H1 (cell line): ENCODE results near the gene MAGT1. TPM values are rescaled to one million over a fixed set of nuclear protein-coding genes. Genes with fewer than 3 reads are reported as not detected.

Experiments
- CTCF ChIA-PET: fragments of 300-600 bp; sonication (Branson Sonifier 250); formaldehyde crosslinking; loops from one replicate; lab custom pipeline; 2021; ENCODE audit not compliant: partially characterized antibody; lab: Charles Lee
- POLR2A ChIA-PET: fragments of 300-600 bp; sonication (Branson Sonifier 250); formaldehyde crosslinking; loops from one replicate; lab custom pipeline; 2021; ENCODE audit warnings: inconsistent platforms; ENCODE audit not compliant: partially characterized antibody; lab: Charles Lee
- DNase-seq, 2 experiments: peaks; one replicate each; pipeline versions ENCODE4 v3.0.0 to v3.0.0-alpha.2; 2010 to 2022; ENCODE audit warnings: low spot score in 2 of 2, low read depth in 1 of 2, mixed read lengths in 1 of 2
- FAIRE-seq: peaks from 2 replicates; lab custom pipeline; 2011; peaks lifted over from hg19 to GRCh38; lab: Jason Lieb, UNC
- H2AFZ ChIP-seq: 2 replicates; pipeline ENCODE4 v1.8.1; 2012; ENCODE audit warnings: low read length, inconsistent platforms
- H2AK5ac ChIP-seq: 2 replicates; pipeline ENCODE4 v1.6.1; 2013; ENCODE audit warnings: low read depth, low read length
- H2BK120ac ChIP-seq: replicated peaks from 2 replicates; pipeline ENCODE3; 2013; ENCODE audit warnings: low read depth, low read length, inconsistent platforms
- H2BK12ac ChIP-seq: 2 replicates; pipeline ENCODE4 v1.6.1; 2013; ENCODE audit warnings: low read depth, low read length
- H2BK15ac ChIP-seq: 2 replicates; pipeline ENCODE4 v1.6.1; 2013; ENCODE audit warnings: low read length
- H2BK20ac ChIP-seq: 2 replicates; pipeline ENCODE4 v1.6.1; 2013; ENCODE audit warnings: low read length
- H2BK5ac ChIP-seq: 2 replicates; pipeline ENCODE4 v1.6.1; 2013; ENCODE audit warnings: low read depth, low read length
- H3K14ac ChIP-seq: 2 replicates; pipeline ENCODE4 v1.6.1; 2013; ENCODE audit warnings: inconsistent platforms; ENCODE audit not compliant: insufficient read length
- H3K18ac ChIP-seq: 2 replicates; pipeline ENCODE4 v1.6.1; 2013; ENCODE audit warnings: low read length; ENCODE audit errors: extremely low read depth
- H3K23ac ChIP-seq: 2 replicates; pipeline ENCODE4 v1.6.1; 2013; ENCODE audit warnings: inconsistent platforms; ENCODE audit not compliant: insufficient read length
- H3K23me2 ChIP-seq: 2 replicates; pipeline ENCODE4 v1.6.1; 2013; ENCODE audit warnings: low read depth, low read length
- H3K27ac ChIP-seq: 2 replicates; pipeline ENCODE4 v1.6.1; 2011; ENCODE audit warnings: low read depth, low read length, inconsistent platforms
- H3K27me3 ChIP-seq, 4 experiments: replicated peaks in 1 of 4; 1 replicate in 1 of 4; 2 replicates in 3 of 4; pipeline versions ENCODE4 v1.6.1 to v1.8.1; 2011 to 2013; ENCODE audit warnings: low read length in 3 of 4, mild to moderate bottlenecking in 3 of 4, inconsistent platforms in 2 of 4, mixed read lengths in 2 of 4, moderate library complexity in 1 of 4; ENCODE audit not compliant: control insufficient read depth in 3 of 4, insufficient read depth in 3 of 4; ENCODE audit errors: extremely low read depth in 1 of 4
- H3K36me3 ChIP-seq, 4 experiments: 2 replicates each; pipeline versions ENCODE4 v1.6.1 to v1.8.1; 2011 to 2013; ENCODE audit warnings: mild to moderate bottlenecking in 4 of 4, low read length in 3 of 4, moderate library complexity in 2 of 4, control low read depth in 1 of 4, inconsistent platforms in 1 of 4; ENCODE audit not compliant: insufficient read depth in 4 of 4, control insufficient read depth in 2 of 4
- H3K4ac ChIP-seq: replicated peaks from 2 replicates; pipeline ENCODE3; 2013; ENCODE audit warnings: low read length, low read depth, mixed read lengths, inconsistent platforms; ENCODE audit not compliant: insufficient read length
- H3K4me1 ChIP-seq, 4 experiments: replicated peaks in 1 of 4; 1 replicate in 1 of 4; 2 replicates in 3 of 4; pipeline versions ENCODE4 v1.6.1 to v1.8.1; 2011 to 2013; ENCODE audit warnings: low read length in 3 of 4, inconsistent platforms in 2 of 4, mixed read lengths in 1 of 4; ENCODE audit not compliant: insufficient read depth in 4 of 4, control insufficient read depth in 3 of 4
- H3K4me2 ChIP-seq, 2 experiments: 2 replicates each; pipeline versions ENCODE4 v1.6.1 to v1.8.1; 2011 to 2013; ENCODE audit warnings: low read depth in 2 of 2, low read length in 2 of 2, control low read depth in 1 of 2, inconsistent platforms in 1 of 2, mild to moderate bottlenecking in 1 of 2; ENCODE audit not compliant: insufficient read depth in 1 of 2
- H3K4me3 ChIP-seq, 4 experiments: fragments of 200-600, 300-600 bp in 1 of 4; sonication (generic), shearing (Covaris generic), sonication (Bioruptor Twin) in 1 of 4; 2 replicates each; pipeline versions ENCODE4 v1.5.1 to v1.8.1; 2011 to 2016; ENCODE audit warnings: low read length in 4 of 4, low read depth in 3 of 4, control low read depth in 2 of 4, inconsistent platforms in 2 of 4, mild to moderate bottlenecking in 2 of 4, mixed read lengths in 1 of 4, moderate library complexity in 1 of 4; ENCODE audit not compliant: insufficient read depth in 2 of 4; ENCODE audit errors: extremely low read depth in 1 of 4
- H3K56ac ChIP-seq: replicated peaks from 2 replicates; pipeline ENCODE3; 2013; ENCODE audit warnings: low read depth, mild to moderate bottlenecking, mixed read lengths, low read length, inconsistent platforms; ENCODE audit not compliant: insufficient read length
- H3K79me1 ChIP-seq: 2 replicates; pipeline ENCODE4 v1.6.1; 2013; ENCODE audit warnings: low read depth, low read length, control low read depth
- H3K79me2 ChIP-seq, 2 experiments: 2 replicates each; pipeline versions ENCODE4 v1.6.1 to v1.8.1; 2012 to 2013; ENCODE audit warnings: low read length in 2 of 2, mild to moderate bottlenecking in 2 of 2, inconsistent platforms in 1 of 2; ENCODE audit not compliant: insufficient read depth in 2 of 2, control insufficient read depth in 1 of 2
- H3K9ac ChIP-seq, 4 experiments: replicated peaks in 1 of 4; 1 replicate in 1 of 4; 2 replicates in 3 of 4; pipeline versions ENCODE4 v1.6.1 to v1.8.1; 2011 to 2013; ENCODE audit warnings: low read depth in 3 of 4, low read length in 3 of 4, control low read depth in 2 of 4, mild to moderate bottlenecking in 2 of 4, moderate library complexity in 2 of 4, inconsistent platforms in 1 of 4; ENCODE audit errors: extremely low read depth in 1 of 4
- H3K9me3 ChIP-seq, 2 experiments: 2 replicates each; pipeline versions ENCODE4 v1.6.1 to v1.8.1; 2012 to 2013; ENCODE audit warnings: mild to moderate bottlenecking in 2 of 2, moderate library complexity in 2 of 2, control low read depth in 1 of 2, inconsistent platforms in 1 of 2, low read depth in 1 of 2, low read length in 1 of 2, mixed read lengths in 1 of 2; ENCODE audit not compliant: insufficient read depth in 2 of 2
- H4K20me1 ChIP-seq, 2 experiments: replicated peaks in 1 of 2; 2 replicates each; pipeline versions ENCODE3 to v1.8.1; 2011 to 2013; ENCODE audit warnings: inconsistent platforms in 2 of 2, low read length in 2 of 2, mild to moderate bottlenecking in 1 of 2; ENCODE audit not compliant: insufficient read depth in 2 of 2, control insufficient read depth in 1 of 2
- H4K5ac ChIP-seq: 2 replicates; pipeline ENCODE4 v1.6.1; 2013; ENCODE audit warnings: low read length, low read depth, mixed read lengths, inconsistent platforms; ENCODE audit not compliant: insufficient read length
- H4K8ac ChIP-seq: 2 replicates; pipeline ENCODE4 v1.8.0; 2013; ENCODE audit warnings: mild to moderate bottlenecking, moderate library complexity, low read length, inconsistent platforms; ENCODE audit not compliant: insufficient read depth; ENCODE audit errors: extremely low read depth
- H4K91ac ChIP-seq: replicated peaks from 2 replicates; pipeline ENCODE3; 2013; ENCODE audit warnings: low read length, mixed read lengths, inconsistent platforms; ENCODE audit not compliant: insufficient read length
- EGR1 ChIP-seq: IDR thresholded peaks from 2 replicates; pipeline ENCODE4 v1.6.1; 2011; ENCODE audit warnings: low read depth, low read length, borderline replicate concordance
- TAF7 ChIP-seq: optimal IDR thresholded peaks from 2 replicates; pipeline ENCODE3; 2011; ENCODE audit warnings: low read depth, mild to moderate bottlenecking, inconsistent platforms, low read length, moderate library complexity, borderline replicate concordance
- WGBS, 2 experiments: shearing (Covaris generic) in 1 of 2; methylation state at CpG; one replicate each; pipeline versions ENCODE4 v1.1.6 to v1.1.7; 2013 to 2015; ENCODE audit warnings: low lambda C conversion rate in 2 of 2, mixed read lengths in 2 of 2, inconsistent platforms in 1 of 2, low coverage in 1 of 2, missing lambda C conversion rate in 1 of 2; ENCODE audit not compliant: insufficient replicate concordance in 2 of 2, insufficient coverage in 1 of 2, insufficient read length in 1 of 2; ENCODE audit errors: extremely low coverage in 1 of 2, missing lambda C conversion rate in 1 of 2; 5-methylcytosine and 5-hydroxymethylcytosine counted together
- polyA plus RNA-seq, 7 experiments: library from polyadenylated mRNA; depleted of rRNA in 3 of 7; stranded (reverse) in 5 of 7; unstranded in 2 of 7; fragments of >200 nt in 5 of 7; fragments of 200-250 nt in 2 of 7; gene quantifications; 1 replicate in 5 of 7; 2 replicates in 1 of 7; 4 replicates in 1 of 7; pipeline versions ENCODE4 v1.2.1 to v1.2.3, GENCODE V29; 2011 to 2013; ENCODE audit warnings: missing spikeins in 2 of 7, mixed read lengths in 2 of 7
- total RNA-seq: library from RNA; stranded (reverse); fragmentation: NEBNext Ultra II Directional; extraction: Animal tissue kit (Norgen Biotek cat#: 25700); gene quantifications from 2 replicates; pipeline ENCODE4 v1.2.1, GENCODE V29; 2021

Gene MAGT1
- total and polyA plus RNA-seq, 2 of the 8 experiments (the other 6 are each of a cell fraction or from before 2014, with no cell fraction given): 14.4 to 47.6 TPM

DNA sequence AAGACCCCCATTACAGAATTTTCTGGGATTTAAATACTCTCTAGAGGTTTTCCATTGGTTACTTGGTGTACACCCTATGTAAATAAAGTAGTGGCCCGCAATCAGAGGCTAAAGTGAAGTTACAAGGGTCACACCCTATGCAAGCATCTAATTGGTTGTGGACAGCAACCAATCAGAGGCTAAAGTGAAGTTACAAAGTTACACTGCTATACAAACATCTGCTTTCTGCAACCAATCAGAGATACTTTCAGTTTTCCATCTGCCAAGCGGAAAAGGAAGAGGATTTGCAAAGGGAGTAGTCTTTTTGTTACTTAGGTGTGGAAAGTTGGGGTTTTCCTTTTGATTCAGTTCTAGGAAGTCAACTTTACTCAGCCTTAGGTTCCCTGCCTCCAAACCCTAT lies 107.2 kb downstream of the MAGT1 start:
- WGBS, 2 experiments: 86% methylated on average over 2 of the region's 2 CpGs; no CpG with 5 or more reads in 1 of the 2 experiments
- Histone ChIP-seq H2BK12ac (no peak overlapping the region), H4K91ac (no peak overlapping the region), H3K56ac (no peak overlapping the region), H2BK5ac (no peak overlapping the region), H3K23me2 (no peaks in the 10 kb centered on the region), H4K20me1 (peaks cover 0 to 11% of the 10 kb centered on the region in 2 experiments), H3K14ac (no peak overlapping the region), H3K18ac (no peak overlapping the region), H3K79me1 (no peaks in the 10 kb centered on the region), H3K9ac (no peak overlapping the region), H3K79me2 (peaks cover 18 to 31% of the 10 kb centered on the region in 2 experiments; a peak in 3 of 4 replicates), H3K9me3 (no peaks in the 10 kb centered on the region), H3K36me3 (no peaks in the 10 kb centered on the region), H3K4ac (no peak overlapping the region), H2AFZ (0 out of 2 replicates have a peak overlapping the region, but pooled peaks have one; percentile 5), H3K23ac (no peak overlapping the region), H3K4me2 (no peak overlapping the region; a peak in 1 of 4 replicates), H3K27ac (no peak overlapping the region), H4K5ac (no peak overlapping the region), H4K8ac (no peak overlapping the region), H2BK15ac (no peak overlapping the region), H2BK20ac (no peak overlapping the region), H3K4me3 (no peak overlapping the region), H3K4me1 (no peaks in the 10 kb centered on the region; a peak in 1 of 7 replicates), H3K27me3 (no peaks in the 10 kb centered on the region), H2AK5ac (no peak overlapping the region), H2BK120ac (no peak overlapping the region)
- CTCF ChIA-PET: no interaction called here
- DNase-seq (no peak), FAIRE-seq (no peak)
- POLR2A ChIA-PET: interaction anchor here (0.6 kb wide), 1 partner anchor 114 kb away, joined by 4 read pairs; no protein-coding TSS in a partner anchor
- no peak for TF ChIP-seq TAF7
- no peak for TF ChIP-seq EGR1
